ENCODE measurements around the gene GALC.

GALC gene

DNA sequence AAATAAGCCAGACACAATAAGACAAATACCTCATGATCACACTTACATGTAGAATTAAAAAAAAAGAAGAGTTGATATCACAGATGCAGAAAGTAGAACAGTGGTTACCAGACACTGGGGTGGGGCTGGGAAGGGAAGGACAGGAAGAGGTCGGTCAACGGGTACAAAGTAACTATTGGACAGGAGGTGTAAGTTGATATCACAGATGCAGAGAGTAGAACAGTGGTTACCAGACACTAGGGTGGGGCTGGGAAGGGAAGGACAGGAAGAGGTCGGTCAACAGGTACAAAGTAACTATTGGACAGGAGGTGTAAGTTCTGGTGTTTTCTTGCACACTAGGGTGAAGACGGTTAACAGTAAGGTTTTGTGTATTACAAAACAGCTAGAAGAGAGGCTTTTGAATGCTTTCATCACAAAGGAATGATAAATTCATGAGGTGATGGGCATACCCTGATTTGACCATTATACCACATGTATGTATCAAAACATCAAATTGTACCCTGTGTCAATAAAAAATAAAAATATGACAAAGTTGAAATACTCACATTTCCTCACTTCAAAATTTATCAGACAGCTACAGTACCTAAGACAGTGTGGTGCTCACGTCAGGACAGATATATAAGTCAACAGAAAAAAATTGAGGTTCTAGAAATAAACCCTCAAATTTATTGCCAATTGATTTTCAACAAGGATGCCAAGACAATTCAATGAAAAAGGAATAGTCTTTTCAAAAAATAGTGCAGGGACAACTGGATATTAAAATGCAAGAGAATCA is 32.8 kb downstream of the GALC start:
- no peak for DNase-seq (ENCODE audit: low read depth in 1 of 2, low spot score in 1 of 2)

DNA sequence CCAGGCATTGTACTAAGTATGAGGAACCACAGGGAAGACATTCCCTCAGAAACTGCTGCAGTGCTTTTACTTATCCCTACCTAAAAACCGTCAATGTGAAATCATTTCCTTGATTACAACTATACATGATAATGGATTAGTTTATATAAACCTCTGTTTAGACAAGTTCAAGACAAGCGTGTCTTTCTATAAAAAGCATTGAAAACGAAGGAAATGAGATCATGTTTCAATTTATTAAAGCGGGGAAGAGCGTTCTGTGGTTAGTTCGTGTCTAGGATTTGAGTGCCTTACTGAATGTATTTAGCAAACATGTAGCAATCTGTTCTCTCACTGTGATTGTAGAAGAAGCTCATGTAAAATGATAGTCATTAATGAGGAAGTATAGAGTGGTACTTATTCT is 37.5 kb downstream of the GALC start:
- no peak for DNase-seq (ENCODE audit: low read depth in 1 of 2, low spot score in 1 of 2)

DNA sequence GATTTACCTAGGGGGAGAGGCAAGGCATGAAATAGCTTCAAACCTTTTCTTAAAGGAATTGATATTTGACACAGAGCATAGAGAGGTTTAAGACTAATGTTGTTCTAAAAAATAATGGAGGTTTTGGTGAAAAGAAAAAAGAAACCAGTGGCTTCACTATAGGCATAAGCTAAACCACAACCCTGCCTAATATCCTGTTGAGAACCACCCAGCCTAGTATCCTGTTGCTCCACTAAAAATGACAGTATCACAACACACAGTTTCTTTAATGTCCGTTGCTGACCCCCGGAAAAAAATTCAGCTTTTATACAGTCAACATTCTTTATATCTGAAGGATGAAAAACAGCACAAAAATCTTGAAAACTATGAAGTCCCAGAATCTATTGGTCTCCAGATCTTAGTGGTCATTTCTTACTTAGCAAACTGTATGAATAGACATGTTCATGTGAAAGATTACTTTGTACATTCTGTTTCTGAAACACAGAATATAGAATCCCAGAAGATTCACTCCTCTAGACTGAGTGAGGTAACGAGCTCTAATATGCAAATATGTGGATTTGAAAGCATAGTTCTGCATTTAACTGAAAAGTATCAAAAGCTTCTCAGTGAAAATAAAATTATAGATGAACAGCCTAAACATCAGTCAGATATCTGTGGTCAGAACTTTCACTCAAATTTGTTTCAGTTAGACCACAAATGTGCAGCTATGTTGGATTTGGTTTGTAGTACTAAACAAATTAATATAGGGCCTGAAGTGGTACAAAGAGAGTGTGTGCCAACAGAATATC is 40.5 kb downstream of the GALC start:
- no peak for DNase-seq (ENCODE audit: low read depth in 1 of 2, low spot score in 1 of 2)

DNA sequence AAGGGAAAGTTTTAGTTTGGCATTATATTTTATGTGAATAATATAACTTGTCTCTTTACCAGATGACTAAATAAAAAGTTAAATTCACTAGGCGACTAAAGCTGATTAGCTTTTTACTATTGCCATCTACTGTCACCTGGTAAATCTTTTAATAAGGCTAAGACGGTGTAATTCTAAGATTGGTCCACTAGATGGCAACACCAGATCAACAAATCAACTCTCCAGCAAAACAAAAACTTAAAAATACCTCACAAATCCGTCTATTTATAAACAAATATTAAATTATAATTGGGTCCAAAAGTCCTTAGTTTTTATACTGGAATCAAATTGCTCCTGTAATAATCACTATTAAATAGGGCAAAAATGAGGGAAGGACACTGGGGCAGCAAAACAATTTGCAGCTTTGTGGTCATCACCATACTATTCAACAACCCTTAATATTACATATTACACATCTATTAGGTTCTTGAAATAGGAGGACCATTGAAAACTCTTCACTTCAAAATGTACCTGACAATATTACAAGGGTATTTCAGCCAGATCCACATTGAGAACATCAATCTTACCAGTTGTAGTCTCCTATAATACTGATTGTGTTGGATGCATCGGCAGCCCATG is 47.9 kb downstream of the GALC start:
- DNase-seq (ENCODE audit: low read depth in 1 of 2, low spot score in 1 of 2) = peak in 1 of 2 donors; percentile 6

DNA sequence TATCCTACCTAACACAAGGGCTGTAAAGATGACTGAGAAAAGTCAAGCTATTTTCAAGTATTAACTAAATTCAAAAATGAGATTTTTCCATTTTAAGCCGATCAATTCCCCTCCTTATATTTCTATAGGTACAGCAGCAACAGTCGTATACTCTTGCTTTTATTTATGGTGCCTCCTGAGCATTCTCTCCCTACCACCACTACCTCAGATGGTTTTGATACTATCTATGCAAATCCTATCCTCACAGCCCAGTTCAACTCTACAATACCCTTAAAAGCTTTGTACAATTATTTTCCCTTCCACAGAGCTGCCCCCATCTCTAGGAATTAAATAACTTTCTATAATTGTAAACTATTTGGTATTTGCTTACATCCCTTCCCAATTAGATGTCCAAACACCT is 52.1 kb downstream of the GALC start:
- no peak for DNase-seq (ENCODE audit: low read depth in 1 of 2, low spot score in 1 of 2)

GRCh38 chr14:87940382-87940781 is 52.6 kb downstream of the GALC start:
- DNase-seq (ENCODE audit: low read depth in 1 of 2, low spot score in 1 of 2) = no peak

DNA sequence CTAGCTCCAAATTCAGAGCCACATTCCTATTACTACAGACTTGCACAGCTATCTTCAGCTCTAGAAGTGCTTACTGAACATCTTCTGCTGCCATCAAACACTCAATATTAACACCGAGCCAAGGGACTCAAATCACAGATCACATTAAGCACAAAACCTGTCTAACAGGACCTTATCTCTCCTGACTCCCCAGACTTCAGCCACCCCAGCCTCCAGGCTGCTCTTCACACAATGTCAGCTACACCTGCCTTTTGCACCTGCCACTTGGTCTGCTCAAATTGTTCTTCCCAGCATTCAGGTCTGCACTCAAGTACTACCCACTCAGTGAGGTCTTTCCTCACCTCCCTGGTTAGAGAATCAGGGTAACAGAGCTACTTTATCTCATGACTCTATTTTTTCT is 57.1 kb downstream of the GALC start:
- DNase-seq (ENCODE audit: low read depth in 1 of 2, low spot score in 1 of 2) = no peak

- no peak for DNase-seq (ENCODE audit: low read depth in 1 of 2, low spot score in 1 of 2)
Measured at GRCh38 chr14:87935081-87935828, 57.7 kb downstream of the GALC start.

DNA sequence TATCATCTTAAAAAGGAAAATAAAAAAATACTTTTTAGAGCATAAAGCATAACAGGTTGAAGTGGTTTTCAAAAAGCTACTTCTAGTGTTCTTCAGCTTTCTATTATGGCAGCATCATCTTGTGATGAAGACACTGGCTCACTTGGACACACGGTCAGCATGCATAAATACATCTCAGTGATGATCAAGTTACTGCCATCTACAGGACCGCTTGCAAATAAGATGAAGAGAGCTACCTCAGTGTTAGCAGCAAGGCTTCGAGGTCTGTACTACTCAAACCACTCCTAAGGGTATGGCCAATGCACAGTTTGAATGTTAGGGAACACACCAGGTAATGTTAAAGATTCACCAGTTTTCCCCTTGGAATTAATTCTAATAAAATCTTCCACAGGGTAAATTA is 58.8 kb downstream of the GALC start:
- no peak for DNase-seq (ENCODE audit: low read depth in 1 of 2, low spot score in 1 of 2)

GRCh38 chr14:87916886-87917275 is 76.1 kb downstream of the GALC start:
- DNase-seq (ENCODE audit: low read depth in 1 of 2, low spot score in 1 of 2) = no peak

DNA sequence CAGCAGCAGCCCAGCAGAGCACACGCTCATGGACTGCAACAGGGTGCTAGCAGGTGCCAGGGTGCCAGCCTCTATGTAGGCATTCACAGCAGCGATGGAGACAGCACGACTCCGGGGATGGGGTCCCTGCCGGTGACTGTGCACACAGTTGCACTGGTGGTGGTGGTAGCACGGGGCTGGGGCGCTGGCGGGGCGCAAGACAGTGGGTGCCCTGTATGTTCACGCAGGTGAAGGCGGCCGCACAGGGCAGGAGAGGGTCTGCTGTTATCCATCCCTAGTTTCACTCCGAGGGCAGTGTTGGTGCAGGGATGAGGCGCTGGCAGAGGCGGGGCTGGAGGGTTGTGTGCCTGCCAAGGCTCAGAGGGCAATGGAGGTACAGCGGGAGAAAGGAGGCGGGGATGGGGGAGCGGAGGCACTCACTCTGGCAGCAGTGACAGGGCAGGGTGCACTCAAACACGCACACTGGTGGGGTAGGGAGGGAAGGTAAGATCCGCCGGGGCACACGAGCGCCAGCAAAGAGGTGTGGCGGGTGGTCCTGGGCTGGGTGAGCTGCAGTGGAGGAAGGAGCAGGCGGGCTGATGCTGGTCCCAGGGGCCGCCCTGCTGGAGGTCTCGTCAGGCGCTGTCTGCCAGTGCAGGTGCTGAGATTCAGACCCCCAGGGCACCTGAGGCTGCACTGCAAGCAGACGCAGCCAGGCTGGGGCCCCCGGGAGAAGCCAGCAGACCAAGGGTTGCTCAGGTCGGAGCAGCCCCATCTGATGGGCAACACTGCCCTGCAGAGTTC is 76.7 kb downstream of the GALC start:
- no peak for DNase-seq (ENCODE audit: low read depth in 1 of 2, low spot score in 1 of 2)

- DNase-seq (ENCODE audit: low read depth in 1 of 2, low spot score in 1 of 2) = no peak
Measured at GRCh38 chr14:87908550-87908949, 84.4 kb downstream of the GALC start.

DNA sequence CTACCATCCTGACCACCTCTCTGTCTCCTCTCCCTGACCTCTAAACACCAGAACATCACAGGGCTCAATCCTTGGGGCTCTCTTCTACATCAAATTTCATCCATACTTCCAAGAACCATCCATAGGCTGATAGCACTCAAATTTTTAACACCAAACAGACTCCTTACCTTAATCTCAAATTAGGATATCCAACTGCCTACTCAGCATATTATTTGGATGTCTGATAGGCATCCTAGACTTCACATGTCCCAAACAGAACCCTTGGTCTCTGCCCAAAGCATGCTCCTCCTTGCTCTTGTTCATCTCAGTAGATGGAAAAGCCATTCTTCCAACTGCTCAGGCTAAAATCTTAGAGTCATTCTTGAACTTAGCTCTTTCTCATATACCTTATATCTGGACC is 91.3 kb downstream of the GALC start:
- DNase-seq (ENCODE audit: low read depth in 1 of 2, low spot score in 1 of 2) = no peak

DNA sequence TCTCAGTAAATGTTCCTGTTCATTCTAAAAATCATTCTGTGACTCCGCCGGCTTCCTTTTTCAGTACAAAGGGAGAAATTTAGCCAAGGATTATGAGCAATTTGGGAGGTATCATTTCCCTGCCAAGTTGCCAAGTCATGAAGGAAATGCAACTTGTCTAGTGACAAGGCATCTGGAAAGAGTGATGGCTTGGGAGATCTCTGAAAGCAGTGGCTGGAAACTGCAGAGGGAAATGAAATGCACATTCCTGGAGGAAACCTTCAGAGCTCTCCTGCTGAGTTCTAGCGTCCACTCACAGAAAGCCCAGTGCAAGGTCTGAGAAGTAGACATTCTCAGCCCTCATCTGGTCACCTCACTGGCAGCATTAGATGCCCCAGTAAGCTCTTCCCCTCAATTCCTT is 91.7 kb downstream of the GALC start:
- DNase-seq (ENCODE audit: low read depth in 1 of 2, low spot score in 1 of 2) = no peak

- DNase-seq (ENCODE audit: low read depth in 1 of 2, low spot score in 1 of 2) = no peak
Measured at GRCh38 chr14:87899228-87899627, 93.8 kb downstream of the GALC start.

GRCh38 chr14:87898301-87898700 is 94.7 kb downstream of the GALC start:
- no peak for DNase-seq (ENCODE audit: low read depth in 1 of 2, low spot score in 1 of 2)

- DNase-seq (ENCODE audit: low read depth in 1 of 2, low spot score in 1 of 2) = peak in 1 of 2 donors; percentile 9
Measured at GRCh38 chr14:87896393-87897380, 96.3 kb downstream of the GALC start.

- no peak for DNase-seq (ENCODE audit: low read depth in 1 of 2, low spot score in 1 of 2)
Measured at GRCh38 chr14:87894920-87895319, 98.1 kb downstream of the GALC start.

- DNase-seq (ENCODE audit: low read depth in 1 of 2, low spot score in 1 of 2) = no peak
Measured at GRCh38 chr14:87892763-87893162, 100.2 kb downstream of the GALC start.

All from activated CD4-positive, alpha-beta T cell treated with anti-CD3 and anti-CD28 coated beads, Interleukin-2, amount 50 U/mL, for 24 hours (primary cell).